ENCODE data around the gene ME1.

DNA sequence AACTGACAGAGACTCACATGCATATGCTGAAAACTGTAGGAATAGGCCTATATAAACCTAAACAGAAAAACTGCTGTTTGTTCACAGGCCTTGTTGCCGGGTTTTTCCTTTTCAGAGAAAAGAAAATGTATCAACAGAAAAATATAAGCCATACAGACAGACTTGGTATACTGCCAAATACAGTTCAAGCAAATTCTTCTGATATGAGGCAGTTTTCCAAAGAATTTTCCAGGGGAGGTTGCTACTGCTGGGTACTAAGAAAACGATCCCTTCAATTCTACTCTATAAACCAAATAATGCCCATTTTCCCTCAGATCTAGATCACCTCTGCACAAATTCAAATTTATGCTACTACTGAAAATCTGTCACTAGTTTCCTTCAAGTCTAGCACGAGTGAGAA lies 59.4 kb downstream of the ME1 start:
- TF ChIP-seq YY1 (IDR thresholded peaks at IDR 0.05; ENCODE audit: extremely low read depth, insufficient replicate concordance, low read depth, low read length) (no peak), POLR2A (IDR thresholded peaks at IDR 0.05; ENCODE audit: borderline replicate concordance, extremely low read depth, insufficient read depth, insufficient read length) (no peak), ELF1 (IDR thresholded peaks at IDR 0.05; ENCODE audit: borderline replicate concordance, low read depth) (no peak), EZH2 (IDR thresholded peaks at IDR 0.05) (no peak), EZH2phosphoT487 (IDR thresholded peaks at IDR 0.05; ENCODE audit: borderline replicate concordance) (no peak), RAD21 (IDR thresholded peaks at IDR 0.05; ENCODE audit: low read depth) (no peak), POLR2AphosphoS5 (IDR thresholded peaks at IDR 0.05; ENCODE audit: low read depth, low read length) (no peak)
- TF ChIP-seq, protein P1, sequence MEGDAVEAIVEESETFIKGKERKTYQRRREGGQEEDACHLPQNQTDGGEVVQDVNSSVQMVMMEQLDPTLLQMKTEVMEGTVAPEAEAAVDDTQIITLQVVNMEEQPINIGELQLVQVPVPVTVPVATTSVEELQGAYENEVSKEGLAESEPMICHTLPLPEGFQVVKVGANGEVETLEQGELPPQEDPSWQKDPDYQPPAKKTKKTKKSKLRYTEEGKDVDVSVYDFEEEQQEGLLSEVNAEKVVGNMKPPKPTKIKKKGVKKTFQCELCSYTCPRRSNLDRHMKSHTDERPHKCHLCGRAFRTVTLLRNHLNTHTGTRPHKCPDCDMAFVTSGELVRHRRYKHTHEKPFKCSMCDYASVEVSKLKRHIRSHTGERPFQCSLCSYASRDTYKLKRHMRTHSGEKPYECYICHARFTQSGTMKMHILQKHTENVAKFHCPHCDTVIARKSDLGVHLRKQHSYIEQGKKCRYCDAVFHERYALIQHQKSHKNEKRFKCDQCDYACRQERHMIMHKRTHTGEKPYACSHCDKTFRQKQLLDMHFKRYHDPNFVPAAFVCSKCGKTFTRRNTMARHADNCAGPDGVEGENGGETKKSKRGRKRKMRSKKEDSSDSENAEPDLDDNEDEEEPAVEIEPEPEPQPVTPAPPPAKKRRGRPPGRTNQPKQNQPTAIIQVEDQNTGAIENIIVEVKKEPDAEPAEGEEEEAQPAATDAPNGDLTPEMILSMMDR (IDR thresholded peaks at IDR 0.05 in 2 of 3, conservative IDR thresholded peaks at IDR 0.05 in 1 of 3; ENCODE audit: borderline replicate concordance in 1 of 3, insufficient read depth in 1 of 3, low read depth in 2 of 3, low read length in 2 of 3): no peak
- TF ChIP-seq, protein P2, sequence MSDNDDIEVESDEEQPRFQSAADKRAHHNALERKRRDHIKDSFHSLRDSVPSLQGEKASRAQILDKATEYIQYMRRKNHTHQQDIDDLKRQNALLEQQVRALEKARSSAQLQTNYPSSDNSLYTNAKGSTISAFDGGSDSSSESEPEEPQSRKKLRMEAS (IDR thresholded peaks at IDR 0.05): no peak
- TF ChIP-seq, protein P3, sequence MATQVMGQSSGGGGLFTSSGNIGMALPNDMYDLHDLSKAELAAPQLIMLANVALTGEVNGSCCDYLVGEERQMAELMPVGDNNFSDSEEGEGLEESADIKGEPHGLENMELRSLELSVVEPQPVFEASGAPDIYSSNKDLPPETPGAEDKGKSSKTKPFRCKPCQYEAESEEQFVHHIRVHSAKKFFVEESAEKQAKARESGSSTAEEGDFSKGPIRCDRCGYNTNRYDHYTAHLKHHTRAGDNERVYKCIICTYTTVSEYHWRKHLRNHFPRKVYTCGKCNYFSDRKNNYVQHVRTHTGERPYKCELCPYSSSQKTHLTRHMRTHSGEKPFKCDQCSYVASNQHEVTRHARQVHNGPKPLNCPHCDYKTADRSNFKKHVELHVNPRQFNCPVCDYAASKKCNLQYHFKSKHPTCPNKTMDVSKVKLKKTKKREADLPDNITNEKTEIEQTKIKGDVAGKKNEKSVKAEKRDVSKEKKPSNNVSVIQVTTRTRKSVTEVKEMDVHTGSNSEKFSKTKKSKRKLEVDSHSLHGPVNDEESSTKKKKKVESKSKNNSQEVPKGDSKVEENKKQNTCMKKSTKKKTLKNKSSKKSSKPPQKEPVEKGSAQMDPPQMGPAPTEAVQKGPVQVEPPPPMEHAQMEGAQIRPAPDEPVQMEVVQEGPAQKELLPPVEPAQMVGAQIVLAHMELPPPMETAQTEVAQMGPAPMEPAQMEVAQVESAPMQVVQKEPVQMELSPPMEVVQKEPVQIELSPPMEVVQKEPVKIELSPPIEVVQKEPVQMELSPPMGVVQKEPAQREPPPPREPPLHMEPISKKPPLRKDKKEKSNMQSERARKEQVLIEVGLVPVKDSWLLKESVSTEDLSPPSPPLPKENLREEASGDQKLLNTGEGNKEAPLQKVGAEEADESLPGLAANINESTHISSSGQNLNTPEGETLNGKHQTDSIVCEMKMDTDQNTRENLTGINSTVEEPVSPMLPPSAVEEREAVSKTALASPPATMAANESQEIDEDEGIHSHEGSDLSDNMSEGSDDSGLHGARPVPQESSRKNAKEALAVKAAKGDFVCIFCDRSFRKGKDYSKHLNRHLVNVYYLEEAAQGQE (IDR thresholded peaks at IDR 0.05; ENCODE audit: low read depth): no peak
- TF ChIP-seq, protein P4, sequence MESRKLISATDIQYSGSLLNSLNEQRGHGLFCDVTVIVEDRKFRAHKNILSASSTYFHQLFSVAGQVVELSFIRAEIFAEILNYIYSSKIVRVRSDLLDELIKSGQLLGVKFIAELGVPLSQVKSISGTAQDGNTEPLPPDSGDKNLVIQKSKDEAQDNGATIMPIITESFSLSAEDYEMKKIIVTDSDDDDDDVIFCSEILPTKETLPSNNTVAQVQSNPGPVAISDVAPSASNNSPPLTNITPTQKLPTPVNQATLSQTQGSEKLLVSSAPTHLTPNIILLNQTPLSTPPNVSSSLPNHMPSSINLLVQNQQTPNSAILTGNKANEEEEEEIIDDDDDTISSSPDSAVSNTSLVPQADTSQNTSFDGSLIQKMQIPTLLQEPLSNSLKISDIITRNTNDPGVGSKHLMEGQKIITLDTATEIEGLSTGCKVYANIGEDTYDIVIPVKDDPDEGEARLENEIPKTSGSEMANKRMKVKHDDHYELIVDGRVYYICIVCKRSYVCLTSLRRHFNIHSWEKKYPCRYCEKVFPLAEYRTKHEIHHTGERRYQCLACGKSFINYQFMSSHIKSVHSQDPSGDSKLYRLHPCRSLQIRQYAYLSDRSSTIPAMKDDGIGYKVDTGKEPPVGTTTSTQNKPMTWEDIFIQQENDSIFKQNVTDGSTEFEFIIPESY (IDR thresholded peaks at IDR 0.05; ENCODE audit: extremely low read depth, insufficient replicate concordance, low read length): no peak
